ENCODE data around the gene ZNF19.

ZNF19 gene

GRCh38 chr16:71472051-71472450, 17.1 kb downstream of the ZNF19 start:
- no peak for TF ChIP-seq EZH2phosphoT487 (conservative IDR thresholded peaks at IDR 0.05; ENCODE audit: low read length)
- TF ChIP-seq, protein P1, sequence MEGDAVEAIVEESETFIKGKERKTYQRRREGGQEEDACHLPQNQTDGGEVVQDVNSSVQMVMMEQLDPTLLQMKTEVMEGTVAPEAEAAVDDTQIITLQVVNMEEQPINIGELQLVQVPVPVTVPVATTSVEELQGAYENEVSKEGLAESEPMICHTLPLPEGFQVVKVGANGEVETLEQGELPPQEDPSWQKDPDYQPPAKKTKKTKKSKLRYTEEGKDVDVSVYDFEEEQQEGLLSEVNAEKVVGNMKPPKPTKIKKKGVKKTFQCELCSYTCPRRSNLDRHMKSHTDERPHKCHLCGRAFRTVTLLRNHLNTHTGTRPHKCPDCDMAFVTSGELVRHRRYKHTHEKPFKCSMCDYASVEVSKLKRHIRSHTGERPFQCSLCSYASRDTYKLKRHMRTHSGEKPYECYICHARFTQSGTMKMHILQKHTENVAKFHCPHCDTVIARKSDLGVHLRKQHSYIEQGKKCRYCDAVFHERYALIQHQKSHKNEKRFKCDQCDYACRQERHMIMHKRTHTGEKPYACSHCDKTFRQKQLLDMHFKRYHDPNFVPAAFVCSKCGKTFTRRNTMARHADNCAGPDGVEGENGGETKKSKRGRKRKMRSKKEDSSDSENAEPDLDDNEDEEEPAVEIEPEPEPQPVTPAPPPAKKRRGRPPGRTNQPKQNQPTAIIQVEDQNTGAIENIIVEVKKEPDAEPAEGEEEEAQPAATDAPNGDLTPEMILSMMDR (IDR thresholded peaks at IDR 0.05; ENCODE audit: insufficient read depth, low read length, poor library complexity, severe bottlenecking) = no peak
- no peak overlapping the region for H2AFZ ChIP-seq (ENCODE audit: low read depth, low read length, severe bottlenecking)
- H3F3A ChIP-seq (ENCODE audit: insufficient read depth) = no peaks in the 10 kb centered on the region
- no peak overlapping the region for H3K9ac ChIP-seq (ENCODE audit: low read length)
- H3K9me3 ChIP-seq (ENCODE audit: insufficient read depth, low read length) = no peaks in the 10 kb centered on the region
- no peak overlapping the region for H3K4me2 ChIP-seq (ENCODE audit: low read depth, low read length, poor library complexity, severe bottlenecking)
- H3K27ac ChIP-seq (ENCODE audit: low read depth, low read length) = no peak overlapping the region
- H3K27me3 ChIP-seq (ENCODE audit: low read length) = no peaks in the 10 kb centered on the region
- H3K9me2 ChIP-seq (replicated peaks; ENCODE audit: insufficient read depth, low read length) = no peaks in the 10 kb centered on the region
- no peaks in the 10 kb centered on the region for H3K79me2 ChIP-seq (ENCODE audit: insufficient read depth, low read length)
- no peak overlapping the region for H3K4me3 ChIP-seq (ENCODE audit: insufficient read depth, low read length, poor library complexity, severe bottlenecking)
- H3K36me3 ChIP-seq (ENCODE audit: low read length) = no peaks in the 10 kb centered on the region
- no peaks in the 10 kb centered on the region for H4K20me1 ChIP-seq (ENCODE audit: low read depth, low read length)

DNA sequence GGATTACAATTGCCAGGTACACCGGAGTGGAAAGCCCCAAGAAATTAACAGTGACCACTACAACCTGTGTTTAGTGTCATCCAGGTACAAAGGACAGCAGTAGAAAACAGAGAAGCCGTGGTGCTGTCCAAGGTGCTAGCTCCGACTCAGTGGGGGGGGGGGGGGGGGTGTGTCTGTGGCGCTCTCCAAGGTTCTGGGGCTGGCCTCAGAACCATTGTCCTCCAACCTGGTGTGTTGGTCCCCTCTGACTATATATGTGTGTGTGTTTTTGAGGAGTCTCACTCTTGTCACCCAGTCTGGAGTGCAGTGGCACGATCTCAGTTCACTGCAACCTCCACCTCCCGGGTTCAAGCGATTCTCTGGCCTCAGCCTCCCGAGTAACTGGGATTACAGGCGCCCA, 21.3 kb downstream of the ZNF19 start:
- H4K20me1 ChIP-seq (ENCODE audit: low read depth, low read length) = no peaks in the 10 kb centered on the region

DNA sequence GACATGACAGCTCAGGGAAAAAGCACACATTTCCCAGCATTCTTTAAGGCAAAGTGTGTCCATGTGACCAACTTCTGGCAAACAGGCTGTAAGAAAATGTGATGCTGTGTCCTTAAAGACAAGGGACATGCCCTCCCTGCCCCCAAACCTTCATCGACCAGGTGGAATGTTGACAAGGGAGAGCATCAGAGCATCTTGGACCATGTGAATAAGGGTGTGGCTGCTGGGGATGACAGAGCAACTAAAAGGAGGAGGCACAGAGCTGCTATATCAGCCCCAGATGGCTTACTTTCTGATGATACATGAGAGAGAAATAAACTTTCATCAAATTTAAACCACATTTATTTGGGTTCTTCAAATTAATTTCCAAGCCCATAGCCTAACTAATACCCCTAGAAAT, 24.9 kb downstream of the ZNF19 start:
- Histone ChIP-seq H3K79me2 (ENCODE audit: insufficient read depth, low read length) (peaks cover 24% of the 10 kb centered on the region), H3K9me3 (ENCODE audit: insufficient read depth, low read length) (no peaks in the 10 kb centered on the region), H3K4me2 (ENCODE audit: low read depth, low read length, poor library complexity, severe bottlenecking) (no peak overlapping the region), H4K20me1 (ENCODE audit: low read depth, low read length) (no peaks in the 10 kb centered on the region), H3K27ac (ENCODE audit: low read depth, low read length) (no peak overlapping the region), H3K9ac (ENCODE audit: low read length) (no peak overlapping the region), H2AFZ (ENCODE audit: low read depth, low read length, severe bottlenecking) (no peak overlapping the region), H3K27me3 (ENCODE audit: low read length) (no peaks in the 10 kb centered on the region), H3K36me3 (ENCODE audit: low read length) (no peaks in the 10 kb centered on the region), H3K9me2 (replicated peaks; ENCODE audit: insufficient read depth, low read length) (no peaks in the 10 kb centered on the region), H3F3A (ENCODE audit: insufficient read depth) (no peaks in the 10 kb centered on the region), H3K4me3 (ENCODE audit: insufficient read depth, low read length, poor library complexity, severe bottlenecking) (no peak overlapping the region)
- no peak for TF ChIP-seq EZH2phosphoT487 (conservative IDR thresholded peaks at IDR 0.05; ENCODE audit: low read length)
- TF ChIP-seq, protein P1 (IDR thresholded peaks at IDR 0.05; ENCODE audit: insufficient read depth, low read length, poor library complexity, severe bottlenecking) = no peak

More for the DNA sequence above, 21.3 kb downstream of the ZNF19 start:
- no peaks in the 10 kb centered on the region for H3K9me2 ChIP-seq (replicated peaks; ENCODE audit: insufficient read depth, low read length)
- no peaks in the 10 kb centered on the region for H3K9me3 ChIP-seq (ENCODE audit: insufficient read depth, low read length)
- H3K79me2 ChIP-seq (ENCODE audit: insufficient read depth, low read length) = no peaks in the 10 kb centered on the region
- no peaks in the 10 kb centered on the region for H3F3A ChIP-seq (ENCODE audit: insufficient read depth)
- H3K9ac ChIP-seq (ENCODE audit: low read length) = no peak overlapping the region
- H3K4me2 ChIP-seq (ENCODE audit: low read depth, low read length, poor library complexity, severe bottlenecking) = no peak overlapping the region
- H3K36me3 ChIP-seq (ENCODE audit: low read length) = no peaks in the 10 kb centered on the region
- no peak overlapping the region for H3K4me3 ChIP-seq (ENCODE audit: insufficient read depth, low read length, poor library complexity, severe bottlenecking)
- H2AFZ ChIP-seq (ENCODE audit: low read depth, low read length, severe bottlenecking) = no peak overlapping the region
- no peak overlapping the region for H3K27ac ChIP-seq (ENCODE audit: low read depth, low read length)
- H3K27me3 ChIP-seq (ENCODE audit: low read length) = no peaks in the 10 kb centered on the region
- no peak for TF ChIP-seq EZH2phosphoT487 (conservative IDR thresholded peaks at IDR 0.05; ENCODE audit: low read length)
- TF ChIP-seq, protein P1 (IDR thresholded peaks at IDR 0.05; ENCODE audit: insufficient read depth, low read length, poor library complexity, severe bottlenecking) = no peak

Data from SU-DHL-6 (cell line).